Left ventricle myocardium inferior (tissue), 1 donor: Measurements from ENCODE around the gene ZNF467. TPM values are rescaled to one million over a fixed set of nuclear protein-coding genes. Genes with fewer than 3 reads are reported as not detected.

Source experiments
- DNase-seq: peaks from one replicate; pipeline ENCODE4 v3.0.0-alpha.2; 2020
- H3K27ac ChIP-seq: fragments of 200-600 bp; replicated peaks from 2 replicates; pipeline ENCODE4 v1.8.0; 2021
- H3K27me3 ChIP-seq: fragments of 200-600 bp; 2 replicates; pipeline ENCODE4 v1.8.0; 2021; ENCODE audit warnings: low read depth
- H3K36me3 ChIP-seq: fragments of 200-600 bp; 2 replicates; pipeline ENCODE4 v1.8.0; 2021
- H3K4me1 ChIP-seq: fragments of 200-600 bp; 2 replicates; pipeline ENCODE4 v1.8.0; 2021
- H3K4me3 ChIP-seq: fragments of 200-600 bp; 2 replicates; pipeline ENCODE4 v1.8.0; 2021; ENCODE audit warnings: mild to moderate bottlenecking, moderate library complexity
- H3K9me3 ChIP-seq: fragments of 200-600 bp; replicated peaks from 2 replicates; pipeline ENCODE4 v1.8.0; 2021
- intact Hi-C: fragments of 100-400 bp; cut with micrococcal nuclease; formaldehyde crosslinking; loops from one replicate; pipeline ENCODE4 v1.11.0; 2022
- total RNA-seq: library from RNA; stranded (reverse); fragmentation: NEBNext Ultra II Directional; extraction: Animal tissue kit (Norgen Biotek cat#: 25700); gene quantifications from one replicate; pipeline ENCODE4 v1.2.1, GENCODE V29; 2021
- TF ChIP-seq, protein P1 (sequence below): fragments of 200-600 bp; IDR thresholded peaks from 2 replicates; pipeline ENCODE4 v1.8.0; 2021; ENCODE audit warnings: antibody characterized with exemption, mild to moderate bottlenecking, borderline replicate concordance
- donor health status: DM: no; HTN: yes; CAD: no; lungs with severe emphysema.

Gene ZNF467
- total RNA-seq, 1 donor from 2014 or later = 5.2 TPM

DNA sequence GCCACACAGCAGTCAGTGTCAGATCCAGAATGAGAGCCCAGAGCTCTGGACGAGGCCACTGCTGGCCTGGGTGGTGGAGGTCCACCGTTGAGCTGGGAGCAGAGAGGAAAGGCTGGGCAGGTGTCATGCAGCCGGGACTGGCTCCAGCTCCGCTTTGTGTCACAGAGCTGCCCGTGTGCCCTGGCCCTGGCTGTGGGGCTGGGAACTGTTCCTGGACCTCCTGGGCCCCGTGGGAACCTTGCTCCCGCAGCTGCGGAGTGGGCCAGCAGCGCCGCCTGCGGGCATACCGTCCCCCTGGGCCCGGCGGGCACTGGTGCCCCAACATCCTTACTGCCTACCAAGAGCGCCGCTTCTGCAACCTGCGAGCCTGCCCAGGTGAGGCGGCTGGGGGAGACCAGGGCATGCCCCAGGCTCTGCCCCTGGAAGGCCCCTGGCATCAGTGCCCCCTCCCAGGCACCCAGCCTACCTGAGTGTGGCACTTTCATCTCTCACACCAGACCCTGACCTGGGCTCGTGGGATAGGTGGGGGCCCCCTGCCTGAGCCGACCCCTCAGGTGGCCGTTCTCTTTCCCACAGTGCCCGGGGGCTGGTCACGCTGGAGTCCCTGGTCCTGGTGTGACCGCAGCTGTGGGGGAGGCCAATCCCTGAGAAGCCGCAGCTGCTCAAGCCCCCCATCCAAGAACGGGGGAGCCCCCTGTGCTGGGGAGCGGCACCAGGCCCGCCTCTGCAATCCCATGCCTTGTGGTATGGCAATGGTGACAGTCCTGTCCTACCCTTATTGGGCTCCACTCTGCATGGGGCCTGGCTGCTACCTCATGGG lies 46.0 kb upstream of the ZNF467 start:
- no peaks in the 10 kb centered on the region for H3K36me3 ChIP-seq
- no peaks in the 10 kb centered on the region for H3K9me3 ChIP-seq
- intact Hi-C loops = no loop called here
- peaks cover 17% of the 10 kb centered on the region for H3K27me3 ChIP-seq
- H3K4me1 ChIP-seq = no peaks in the 10 kb centered on the region
- DNase-seq = peak; percentile 11
- TF ChIP-seq, protein P1, sequence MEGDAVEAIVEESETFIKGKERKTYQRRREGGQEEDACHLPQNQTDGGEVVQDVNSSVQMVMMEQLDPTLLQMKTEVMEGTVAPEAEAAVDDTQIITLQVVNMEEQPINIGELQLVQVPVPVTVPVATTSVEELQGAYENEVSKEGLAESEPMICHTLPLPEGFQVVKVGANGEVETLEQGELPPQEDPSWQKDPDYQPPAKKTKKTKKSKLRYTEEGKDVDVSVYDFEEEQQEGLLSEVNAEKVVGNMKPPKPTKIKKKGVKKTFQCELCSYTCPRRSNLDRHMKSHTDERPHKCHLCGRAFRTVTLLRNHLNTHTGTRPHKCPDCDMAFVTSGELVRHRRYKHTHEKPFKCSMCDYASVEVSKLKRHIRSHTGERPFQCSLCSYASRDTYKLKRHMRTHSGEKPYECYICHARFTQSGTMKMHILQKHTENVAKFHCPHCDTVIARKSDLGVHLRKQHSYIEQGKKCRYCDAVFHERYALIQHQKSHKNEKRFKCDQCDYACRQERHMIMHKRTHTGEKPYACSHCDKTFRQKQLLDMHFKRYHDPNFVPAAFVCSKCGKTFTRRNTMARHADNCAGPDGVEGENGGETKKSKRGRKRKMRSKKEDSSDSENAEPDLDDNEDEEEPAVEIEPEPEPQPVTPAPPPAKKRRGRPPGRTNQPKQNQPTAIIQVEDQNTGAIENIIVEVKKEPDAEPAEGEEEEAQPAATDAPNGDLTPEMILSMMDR = no peak
- H3K4me3 ChIP-seq = no peak overlapping the region
- H3K27ac ChIP-seq = no peak overlapping the region

DNA sequence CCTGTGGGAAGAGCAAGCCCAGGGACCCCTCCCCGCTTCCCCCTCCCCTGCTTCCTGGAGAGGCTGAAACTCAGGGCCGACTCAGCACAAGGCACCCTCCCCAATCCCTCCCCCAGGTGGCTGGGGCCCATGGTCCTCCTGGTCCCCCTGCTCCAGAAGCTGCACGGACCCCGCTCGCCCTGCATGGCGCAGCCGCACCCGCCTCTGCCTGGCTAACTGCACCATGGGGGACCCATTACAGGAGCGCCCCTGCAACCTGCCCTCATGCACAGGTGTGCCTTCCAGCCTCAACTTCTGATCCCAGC lies 45.1 kb upstream of the ZNF467 start:
- intact Hi-C loops = no loop called here
- peak; percentile 7 for DNase-seq
- Histone ChIP-seq H3K27me3 (peaks cover 17% of the 10 kb centered on the region), H3K9me3 (no peaks in the 10 kb centered on the region), H3K4me3 (no peak overlapping the region), H3K36me3 (no peaks in the 10 kb centered on the region), H3K27ac (no peak overlapping the region), H3K4me1 (no peaks in the 10 kb centered on the region)
- TF ChIP-seq, protein P1 = no peak

DNA sequence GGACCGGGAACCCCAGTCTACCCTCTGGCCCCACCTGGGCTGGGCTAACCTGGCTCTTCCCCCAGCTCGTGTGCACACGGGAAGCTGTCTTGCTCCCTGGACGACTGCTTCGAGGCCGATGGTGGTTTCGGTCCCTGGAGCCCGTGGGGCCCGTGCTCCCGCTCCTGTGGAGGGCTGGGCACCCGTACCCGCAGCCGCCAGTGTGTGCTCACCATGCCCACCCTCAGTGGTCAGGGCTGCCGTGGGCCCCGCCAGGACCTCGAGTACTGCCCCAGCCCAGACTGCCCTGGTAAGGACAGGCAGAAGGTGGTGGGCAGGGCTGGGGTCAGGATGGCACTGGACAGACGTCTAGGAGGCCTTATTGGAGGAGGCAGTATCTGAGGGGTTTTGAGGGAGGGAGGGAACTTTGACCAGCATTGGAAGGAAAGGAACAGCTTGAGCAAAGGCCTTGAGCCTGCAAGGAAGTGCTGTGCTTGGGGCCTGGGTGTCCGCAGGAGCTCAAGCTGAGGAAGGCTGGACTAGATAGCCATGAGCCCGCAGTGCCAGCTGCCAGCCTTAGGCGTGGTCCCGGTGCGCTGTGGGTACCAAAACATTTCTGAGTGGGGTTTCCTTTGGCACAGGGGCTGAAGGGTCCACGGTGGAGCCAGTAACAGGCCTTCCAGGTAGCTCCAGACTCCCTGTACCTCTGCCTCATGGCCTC lies 44.6 kb upstream of the ZNF467 start:
- peaks cover 17% of the 10 kb centered on the region for H3K27me3 ChIP-seq
- no peak overlapping the region for H3K27ac ChIP-seq
- no peak for DNase-seq
- TF ChIP-seq, protein P1 = no peak
- no peaks in the 10 kb centered on the region for H3K4me1 ChIP-seq
- H3K4me3 ChIP-seq = no peak overlapping the region
- no peaks in the 10 kb centered on the region for H3K9me3 ChIP-seq
- no peaks in the 10 kb centered on the region for H3K36me3 ChIP-seq
- intact Hi-C loops = no loop called here

DNA sequence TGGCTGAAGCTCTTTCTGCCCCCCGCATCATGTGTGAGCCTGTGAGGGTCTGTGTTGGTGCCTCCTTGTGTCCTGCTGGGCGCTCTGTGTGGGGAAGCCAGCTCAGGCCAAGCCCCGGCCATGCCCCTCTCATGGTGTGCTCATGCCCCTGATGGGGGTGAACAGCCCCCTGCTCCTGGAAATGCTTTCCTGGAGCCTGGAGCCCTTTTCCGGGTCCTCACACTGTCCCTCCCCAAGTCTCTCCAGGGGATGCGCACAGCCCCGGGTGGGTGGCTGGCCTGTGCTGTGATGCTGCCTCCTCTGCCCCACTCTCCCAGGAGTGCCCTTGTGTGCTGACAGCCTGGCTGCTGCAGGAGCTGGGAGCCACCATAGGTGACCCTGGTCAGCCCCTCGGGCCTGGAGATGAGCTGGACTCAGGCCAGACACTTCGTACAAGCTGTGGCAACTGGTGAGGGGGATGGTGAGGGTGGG lies 43.9 kb upstream of the ZNF467 start:
- Histone ChIP-seq H3K4me1 (no peaks in the 10 kb centered on the region), H3K27me3 (peaks cover 17% of the 10 kb centered on the region), H3K4me3 (no peak overlapping the region), H3K27ac (no peak overlapping the region), H3K9me3 (no peaks in the 10 kb centered on the region), H3K36me3 (no peaks in the 10 kb centered on the region)
- intact Hi-C loops = no loop called here
- no peak for DNase-seq
- TF ChIP-seq, protein P1 = no peak

DNA sequence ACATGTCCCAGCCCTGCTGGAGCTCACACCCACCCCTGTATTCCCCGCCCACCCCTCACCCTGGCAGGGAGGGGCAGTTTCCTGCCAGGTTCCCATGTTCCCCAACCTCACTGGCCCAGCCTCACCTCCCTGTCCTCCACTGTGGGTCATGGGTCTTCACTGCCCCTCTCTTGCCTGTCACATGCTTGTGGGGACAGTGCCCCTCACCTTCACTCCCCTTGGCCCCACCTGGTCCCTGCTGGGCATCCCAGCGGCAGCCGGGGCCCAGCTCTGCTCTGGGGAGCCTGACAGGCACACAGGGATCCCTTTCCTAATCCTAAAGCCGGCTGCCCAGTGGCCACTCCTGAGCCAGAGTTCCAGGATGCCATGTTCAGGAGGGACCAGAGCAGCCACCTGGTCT lies 43.4 kb upstream of the ZNF467 start:
- Histone ChIP-seq H3K4me3 (no peak overlapping the region), H3K27me3 (peaks cover 17% of the 10 kb centered on the region), H3K9me3 (no peaks in the 10 kb centered on the region), H3K4me1 (no peaks in the 10 kb centered on the region), H3K36me3 (no peaks in the 10 kb centered on the region), H3K27ac (no peak overlapping the region)
- intact Hi-C loops = no loop called here
- DNase-seq = no peak
- TF ChIP-seq, protein P1 = no peak
